Panc1 (cell line): ENCODE data around the gene CABCOCO1.

Experiments
- CTCF ChIP-seq: fragments of 450-650 bp; IDR thresholded peaks from 2 replicates; pipeline ENCODE4 v1.5.1; 2017; ENCODE audit warnings: mild to moderate bottlenecking
- POLR2AphosphoS5 ChIP-seq: IDR thresholded peaks from 2 replicates; pipeline ENCODE4 v1.6.1; 2012; ENCODE audit warnings: mild to moderate bottlenecking, low read depth, low read length, moderate library complexity
- REST ChIP-seq, 2 experiments: IDR thresholded peaks; 2 replicates each; pipeline ENCODE4 v1.6.1; 2011 to 2012; ENCODE audit warnings: low read depth in 2 of 2, control low read depth in 1 of 2, low read length in 1 of 2, mild to moderate bottlenecking in 1 of 2, moderate library complexity in 1 of 2; ENCODE audit not compliant: insufficient read depth in 1 of 2
- SIN3A ChIP-seq: IDR thresholded peaks from 2 replicates; pipeline ENCODE4 v1.6.1; 2012; ENCODE audit warnings: low read depth, mild to moderate bottlenecking, low read length, moderate library complexity, borderline replicate concordance; ENCODE audit not compliant: insufficient read depth
- TCF7L2 ChIP-seq: IDR thresholded peaks from 2 replicates; pipeline ENCODE4 v1.6.1; 2011; ENCODE audit warnings: mild to moderate bottlenecking, low read depth, low read length, inconsistent platforms

- no peak for TF ChIP-seq REST (IDR thresholded peaks at IDR 0.05; ENCODE audit: insufficient read depth in 1 of 2, low read depth in 2 of 2, low read length in 1 of 2)
- TF ChIP-seq CTCF: no peak
- no peak for TF ChIP-seq SIN3A
- TF ChIP-seq POLR2AphosphoS5: no peak
- no peak for TF ChIP-seq TCF7L2
These were observed 130.2 kb downstream of the CABCOCO1 start for GRCh38 chr10:61792921-61793320.
